Measurements from ENCODE around the gene RAB11FIP4.

The RAB11FIP4 gene

GRCh38 chr17:31449111-31449510, 57.6 kb downstream of the RAB11FIP4 start:
- no peaks in the 10 kb centered on the region for H3K9me2 ChIP-seq (replicated peaks; ENCODE audit: low read depth, low read length)
- no peaks in the 10 kb centered on the region for H3K9me3 ChIP-seq (ENCODE audit: insufficient read depth, low read depth, low read length)
- H3K79me2 ChIP-seq (ENCODE audit: insufficient read depth, low read length) = no peaks in the 10 kb centered on the region
- no peak for TF ChIP-seq EZH2phosphoT487 (IDR thresholded peaks at IDR 0.05; ENCODE audit: borderline replicate concordance)
- no peak for TF ChIP-seq CTCF (conservative IDR thresholded peaks at IDR 0.05; ENCODE audit: low read length)
- H3K4me2 ChIP-seq (ENCODE audit: low read depth, low read length, poor library complexity, severe bottlenecking) = no peak overlapping the region
- H4K20me1 ChIP-seq (ENCODE audit: insufficient read depth, low read length, poor library complexity, severe bottlenecking) = no peaks in the 10 kb centered on the region
- no peak overlapping the region for H3K4me3 ChIP-seq (ENCODE audit: low read length, poor library complexity, severe bottlenecking)
- no peak overlapping the region for H2AFZ ChIP-seq (ENCODE audit: low read length)
- H3K4me1 ChIP-seq (ENCODE audit: insufficient read depth, low read length, poor library complexity, severe bottlenecking) = no peaks in the 10 kb centered on the region
- no peaks in the 10 kb centered on the region for H3K27me3 ChIP-seq (ENCODE audit: insufficient read depth, low read length, poor library complexity, severe bottlenecking)
- no peaks in the 10 kb centered on the region for H3F3A ChIP-seq (ENCODE audit: low read depth)
- no peaks in the 10 kb centered on the region for H3K36me3 ChIP-seq (ENCODE audit: insufficient read depth, low read length)
- H3K9ac ChIP-seq (ENCODE audit: low read depth, low read length, poor library complexity, severe bottlenecking) = no peak overlapping the region

GRCh38 chr17:31449746-31450145, 58.3 kb downstream of the RAB11FIP4 start:
- Histone ChIP-seq H3K4me3 (ENCODE audit: low read length, poor library complexity, severe bottlenecking) (no peak overlapping the region), H3F3A (ENCODE audit: low read depth) (no peaks in the 10 kb centered on the region), H3K4me1 (ENCODE audit: insufficient read depth, low read length, poor library complexity, severe bottlenecking) (no peaks in the 10 kb centered on the region), H3K4me2 (ENCODE audit: low read depth, low read length, poor library complexity, severe bottlenecking) (no peak overlapping the region), H3K79me2 (ENCODE audit: insufficient read depth, low read length) (no peaks in the 10 kb centered on the region), H3K9me3 (ENCODE audit: insufficient read depth, low read depth, low read length) (no peaks in the 10 kb centered on the region), H3K36me3 (ENCODE audit: insufficient read depth, low read length) (no peaks in the 10 kb centered on the region), H3K9me2 (replicated peaks; ENCODE audit: low read depth, low read length) (no peaks in the 10 kb centered on the region), H4K20me1 (ENCODE audit: insufficient read depth, low read length, poor library complexity, severe bottlenecking) (no peaks in the 10 kb centered on the region), H2AFZ (ENCODE audit: low read length) (no peak overlapping the region), H3K9ac (ENCODE audit: low read depth, low read length, poor library complexity, severe bottlenecking) (no peak overlapping the region), H3K27me3 (ENCODE audit: insufficient read depth, low read length, poor library complexity, severe bottlenecking) (no peaks in the 10 kb centered on the region)
- TF ChIP-seq EZH2phosphoT487 (IDR thresholded peaks at IDR 0.05; ENCODE audit: borderline replicate concordance) (no peak), CTCF (conservative IDR thresholded peaks at IDR 0.05; ENCODE audit: low read length) (no peak)

GRCh38 chr17:31452101-31452500, 60.6 kb downstream of the RAB11FIP4 start:
- Histone ChIP-seq H3K36me3 (ENCODE audit: insufficient read depth, low read length) (no peaks in the 10 kb centered on the region), H3K9me2 (replicated peaks; ENCODE audit: low read depth, low read length) (no peaks in the 10 kb centered on the region), H3K4me3 (ENCODE audit: low read length, poor library complexity, severe bottlenecking) (no peak overlapping the region), H3K4me1 (ENCODE audit: insufficient read depth, low read length, poor library complexity, severe bottlenecking) (no peaks in the 10 kb centered on the region), H3K79me2 (ENCODE audit: insufficient read depth, low read length) (no peaks in the 10 kb centered on the region), H3K9ac (ENCODE audit: low read depth, low read length, poor library complexity, severe bottlenecking) (no peak overlapping the region), H3K4me2 (ENCODE audit: low read depth, low read length, poor library complexity, severe bottlenecking) (no peak overlapping the region), H3K27me3 (ENCODE audit: insufficient read depth, low read length, poor library complexity, severe bottlenecking) (no peaks in the 10 kb centered on the region), H3F3A (ENCODE audit: low read depth) (no peaks in the 10 kb centered on the region), H3K9me3 (ENCODE audit: insufficient read depth, low read depth, low read length) (no peaks in the 10 kb centered on the region), H2AFZ (ENCODE audit: low read length) (no peak overlapping the region), H4K20me1 (ENCODE audit: insufficient read depth, low read length, poor library complexity, severe bottlenecking) (no peaks in the 10 kb centered on the region)
- TF ChIP-seq EZH2phosphoT487 (IDR thresholded peaks at IDR 0.05; ENCODE audit: borderline replicate concordance) (no peak), CTCF (conservative IDR thresholded peaks at IDR 0.05; ENCODE audit: low read length) (no peak)
